Mucosa of descending colon (tissue), 3 donors: Measurements from ENCODE around the gene AATF. TPM values are rescaled to one million over a fixed set of nuclear protein-coding genes. Genes with fewer than 3 reads are reported as not detected.

Experiments
- ATAC-seq: fragments of 200-7000 bp; cut with Tn5 transposase; one replicate; pipeline ENCODE4 v1.9.1; 2020; ENCODE audit warnings: mild to moderate bottlenecking, moderate library complexity
- DNase-seq, 3 donors: peaks; one replicate each; pipeline ENCODE4 v3.0.0-alpha.2; 2020
- H3K36me3 ChIP-seq: fragments of 200-600 bp; one replicate; pipeline ENCODE4 v1.8.0; 2021; ENCODE audit warnings: low read depth, mild to moderate bottlenecking
- H3K4me1 ChIP-seq: fragments of 200-600 bp; one replicate; pipeline ENCODE4 v1.8.0; 2021; ENCODE audit warnings: low read depth, mild to moderate bottlenecking
- H3K4me3 ChIP-seq: fragments of 200-600 bp; one replicate; pipeline ENCODE4 v1.8.0; 2021; ENCODE audit warnings: mild to moderate bottlenecking
- H3K9me3 ChIP-seq: fragments of 200-600 bp; one replicate; pipeline ENCODE4 v1.8.0; 2021; ENCODE audit warnings: mild to moderate bottlenecking
- intact Hi-C, 2 donors: fragments of 100-400 bp; cut with DNase I in 1 of 2; cut with micrococcal nuclease in 1 of 2; formaldehyde crosslinking; loops; one replicate each; pipeline versions ENCODE4 v1.11.0 to v1.11.1; 2022; cut with DNase I, micrococcal nuclease
- total RNA-seq, 3 donors: library from RNA; stranded (reverse); fragmentation: NEBNext Ultra II Directional in 2 of 3; extraction: Animal tissue kit (Norgen Biotek cat#: 25700) in 2 of 3; gene quantifications; one replicate each; pipeline versions ENCODE4 v1.2.1 to v1.2.4, GENCODE V29; 2021 to 2023
- TF ChIP-seq, protein P1 (sequence below): fragments of 200-600 bp; IDR thresholded peaks from one replicate; pipeline ENCODE4 v1.8.0; 2022; ENCODE audit warnings: antibody characterized with exemption, mild to moderate bottlenecking
- donor health status: DM: no; HTN: no; CAD: no; lungs with moderate emphysema.
- donor health status: DM: no; HTN: no; CAD: no.
- donor health status: DM: no; HTN: yes; CAD: no.

The AATF gene
- total RNA-seq, 3 donors from 2014 or later = 35.6 to 47.2 (median 37.9) TPM

DNA sequence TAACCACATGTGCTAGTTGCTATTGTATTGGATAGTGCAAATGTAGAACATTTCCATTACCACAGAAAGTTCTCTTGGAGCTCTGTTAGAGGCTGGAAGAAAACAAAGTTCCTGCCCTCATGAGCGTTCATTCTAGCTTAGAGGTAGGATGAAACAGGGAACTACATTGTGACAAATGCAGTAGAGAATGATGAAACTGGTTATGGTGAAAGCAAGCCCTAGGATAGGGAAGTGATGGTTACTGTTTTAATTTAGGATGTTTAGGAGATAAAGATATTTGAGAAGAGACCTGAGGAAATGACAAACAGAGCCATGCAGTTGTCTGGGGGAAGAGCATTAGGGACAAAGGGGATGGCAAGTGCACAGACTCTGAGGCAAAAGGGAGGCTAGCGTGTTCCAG is 50.7 kb downstream of the AATF start:
- TF ChIP-seq, protein P1, sequence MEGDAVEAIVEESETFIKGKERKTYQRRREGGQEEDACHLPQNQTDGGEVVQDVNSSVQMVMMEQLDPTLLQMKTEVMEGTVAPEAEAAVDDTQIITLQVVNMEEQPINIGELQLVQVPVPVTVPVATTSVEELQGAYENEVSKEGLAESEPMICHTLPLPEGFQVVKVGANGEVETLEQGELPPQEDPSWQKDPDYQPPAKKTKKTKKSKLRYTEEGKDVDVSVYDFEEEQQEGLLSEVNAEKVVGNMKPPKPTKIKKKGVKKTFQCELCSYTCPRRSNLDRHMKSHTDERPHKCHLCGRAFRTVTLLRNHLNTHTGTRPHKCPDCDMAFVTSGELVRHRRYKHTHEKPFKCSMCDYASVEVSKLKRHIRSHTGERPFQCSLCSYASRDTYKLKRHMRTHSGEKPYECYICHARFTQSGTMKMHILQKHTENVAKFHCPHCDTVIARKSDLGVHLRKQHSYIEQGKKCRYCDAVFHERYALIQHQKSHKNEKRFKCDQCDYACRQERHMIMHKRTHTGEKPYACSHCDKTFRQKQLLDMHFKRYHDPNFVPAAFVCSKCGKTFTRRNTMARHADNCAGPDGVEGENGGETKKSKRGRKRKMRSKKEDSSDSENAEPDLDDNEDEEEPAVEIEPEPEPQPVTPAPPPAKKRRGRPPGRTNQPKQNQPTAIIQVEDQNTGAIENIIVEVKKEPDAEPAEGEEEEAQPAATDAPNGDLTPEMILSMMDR = no peak
- Histone ChIP-seq H3K4me1 (no peaks in the 10 kb centered on the region), H3K4me3 (no peak overlapping the region), H3K36me3 (no peaks in the 10 kb centered on the region), H3K9me3 (peaks cover 6% of the 10 kb centered on the region)
- DNase-seq = no peak
- intact Hi-C loops = no loop called here
- ATAC-seq = no peak

DNA sequence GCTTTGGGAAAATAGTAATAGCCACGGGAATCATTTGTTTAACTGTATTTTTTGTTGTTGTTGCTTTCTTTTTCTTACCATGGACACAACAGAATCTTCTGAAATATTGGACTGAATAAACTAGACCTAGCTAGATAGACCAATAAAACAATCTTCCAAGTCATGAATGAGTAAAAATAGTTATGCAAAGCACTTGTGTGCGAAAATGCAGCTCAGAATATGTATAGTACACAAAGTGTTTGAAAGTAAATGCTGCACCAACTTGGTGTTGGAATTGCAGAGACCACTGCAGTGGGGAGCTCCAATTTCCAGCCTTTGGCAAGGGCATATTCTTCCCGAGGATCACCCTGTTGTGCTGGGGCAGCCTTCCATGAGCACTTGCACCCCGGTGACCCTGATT is 68.0 kb downstream of the AATF start:
- H3K9me3 ChIP-seq = no peaks in the 10 kb centered on the region
- H3K4me3 ChIP-seq = no peak overlapping the region
- ATAC-seq = no peak
- intact Hi-C loops = no loop called here
- DNase-seq = no peak
- TF ChIP-seq, protein P1 = no peak
- H3K36me3 ChIP-seq = no peaks in the 10 kb centered on the region
- no peaks in the 10 kb centered on the region for H3K4me1 ChIP-seq

- Histone ChIP-seq H3K36me3 (no peaks in the 10 kb centered on the region), H3K4me3 (no peak overlapping the region), H3K4me1 (no peaks in the 10 kb centered on the region), H3K9me3 (no peaks in the 10 kb centered on the region)
- TF ChIP-seq, protein P1 = no peak
- intact Hi-C loops = no loop called here
- DNase-seq (no peak), ATAC-seq (no peak)
Measured at GRCh38 chr17:37017404-37017803, 68.7 kb downstream of the AATF start.

DNA sequence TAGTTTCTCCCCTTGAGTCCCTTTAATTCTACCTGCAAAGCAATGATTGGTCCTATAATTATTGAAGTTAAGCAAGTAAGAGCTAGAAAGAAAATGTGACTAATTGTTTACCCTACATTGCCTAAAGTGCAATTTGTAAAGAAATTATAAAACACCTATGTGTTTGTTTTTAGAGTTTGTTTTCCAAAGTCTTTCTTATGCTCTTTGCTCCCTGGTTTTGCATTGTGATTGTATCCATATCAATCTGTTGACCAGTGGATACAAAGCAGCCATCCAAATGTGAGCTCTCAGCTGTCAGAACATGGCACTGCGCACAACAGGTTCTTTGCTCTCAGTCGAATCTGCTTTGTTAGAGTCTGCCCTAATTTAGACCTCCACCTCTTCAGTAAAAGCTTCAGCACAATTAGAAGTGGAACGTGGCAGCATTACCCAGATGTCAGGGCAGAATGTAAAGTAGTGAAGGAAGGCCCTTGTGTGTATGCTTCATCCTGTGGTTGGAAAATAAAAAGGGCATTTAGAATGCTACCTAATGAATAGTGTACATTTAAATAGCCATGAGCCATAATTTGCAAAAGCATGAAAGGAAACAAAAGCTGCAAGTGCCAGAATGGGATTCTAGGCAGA is 70.5 kb downstream of the AATF start:
- ATAC-seq (no peak), DNase-seq (no peak)
- H3K36me3 ChIP-seq = no peaks in the 10 kb centered on the region
- TF ChIP-seq, protein P1 = no peak
- no peak overlapping the region for H3K4me3 ChIP-seq
- intact Hi-C loops = no loop called here
- H3K9me3 ChIP-seq = no peaks in the 10 kb centered on the region
- H3K4me1 ChIP-seq = no peaks in the 10 kb centered on the region

- ATAC-seq (no peak), DNase-seq (no peak)
- H3K36me3 ChIP-seq = no peaks in the 10 kb centered on the region
- intact Hi-C loops = no loop called here
- TF ChIP-seq, protein P1 = no peak
- no peak overlapping the region for H3K4me3 ChIP-seq
- no peaks in the 10 kb centered on the region for H3K4me1 ChIP-seq
- H3K9me3 ChIP-seq = no peaks in the 10 kb centered on the region
Measured at GRCh38 chr17:37019741-37020129, 71.0 kb downstream of the AATF start.

DNA sequence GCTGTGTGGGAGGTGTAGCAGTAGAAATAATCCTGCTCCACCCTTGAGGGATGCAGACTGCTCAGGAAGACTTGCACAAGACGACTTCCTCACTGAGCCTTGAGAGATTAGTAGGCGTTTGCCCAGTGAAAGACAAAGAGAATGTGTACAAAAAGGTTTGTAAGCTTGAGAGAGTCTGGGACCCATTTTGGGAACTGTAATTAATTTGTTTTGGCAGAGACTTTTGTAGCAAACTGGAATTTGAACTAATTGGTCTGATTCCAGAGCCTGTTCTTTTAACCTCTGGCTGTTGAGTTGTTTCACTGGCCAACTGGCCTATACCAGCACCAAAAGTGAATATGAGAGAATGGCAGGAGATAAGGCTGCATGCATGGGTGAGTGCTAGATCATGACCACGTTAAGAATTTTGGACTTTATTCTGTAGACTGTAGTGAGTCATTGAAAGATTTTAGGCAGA is 75.5 kb downstream of the AATF start:
- no peaks in the 10 kb centered on the region for H3K9me3 ChIP-seq
- intact Hi-C loops = no loop called here
- H3K4me3 ChIP-seq = no peak overlapping the region
- DNase-seq (no peak), ATAC-seq (no peak)
- H3K36me3 ChIP-seq = no peaks in the 10 kb centered on the region
- TF ChIP-seq, protein P1 = no peak
- H3K4me1 ChIP-seq = no peaks in the 10 kb centered on the region
